ENCODE data around the gene WBP2NL. TPM values are rescaled to one million over a fixed set of nuclear protein-coding genes. Genes with fewer than 3 reads are reported as not detected.

WBP2NL gene
- total RNA-seq, 1 donor from 2014 or later, result 2.0 TPM

DNA sequence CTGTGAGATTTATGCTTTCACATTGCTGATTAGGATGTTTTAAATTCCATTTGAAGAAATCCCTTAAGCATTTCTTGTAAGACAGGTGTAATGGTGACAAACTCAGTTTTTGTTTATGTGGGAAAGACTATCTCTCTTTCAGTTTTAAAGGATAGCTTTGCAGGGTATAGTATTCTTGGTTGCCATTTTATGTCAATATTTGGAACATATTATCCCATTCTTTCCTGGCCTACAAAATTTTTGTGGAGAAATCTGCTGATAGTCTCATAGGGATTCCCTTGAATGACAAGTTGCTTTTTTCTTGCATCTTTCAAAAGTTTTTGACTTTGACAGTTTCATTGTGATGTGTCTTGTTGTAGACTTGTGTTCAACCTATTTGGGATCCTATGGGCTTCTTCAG lies 43.2 kb downstream of the WBP2NL start:
- Histone ChIP-seq H3K4me3 (no peak overlapping the region), H3K27me3 (no peaks in the 10 kb centered on the region), H3K36me3 (no peaks in the 10 kb centered on the region), H3K27ac (no peak overlapping the region), H3K4me1 (no peaks in the 10 kb centered on the region), H3K9me3 (peaks cover 6% of the 10 kb centered on the region)
- intact Hi-C loops (cut with DNase I), result no loop called here
- DNase-seq (ENCODE audit: extremely low spot score in 2 of 2), result no peak
- no peak for TF ChIP-seq POLR2A (IDR thresholded peaks at IDR 0.05)
- TF ChIP-seq, protein P1, sequence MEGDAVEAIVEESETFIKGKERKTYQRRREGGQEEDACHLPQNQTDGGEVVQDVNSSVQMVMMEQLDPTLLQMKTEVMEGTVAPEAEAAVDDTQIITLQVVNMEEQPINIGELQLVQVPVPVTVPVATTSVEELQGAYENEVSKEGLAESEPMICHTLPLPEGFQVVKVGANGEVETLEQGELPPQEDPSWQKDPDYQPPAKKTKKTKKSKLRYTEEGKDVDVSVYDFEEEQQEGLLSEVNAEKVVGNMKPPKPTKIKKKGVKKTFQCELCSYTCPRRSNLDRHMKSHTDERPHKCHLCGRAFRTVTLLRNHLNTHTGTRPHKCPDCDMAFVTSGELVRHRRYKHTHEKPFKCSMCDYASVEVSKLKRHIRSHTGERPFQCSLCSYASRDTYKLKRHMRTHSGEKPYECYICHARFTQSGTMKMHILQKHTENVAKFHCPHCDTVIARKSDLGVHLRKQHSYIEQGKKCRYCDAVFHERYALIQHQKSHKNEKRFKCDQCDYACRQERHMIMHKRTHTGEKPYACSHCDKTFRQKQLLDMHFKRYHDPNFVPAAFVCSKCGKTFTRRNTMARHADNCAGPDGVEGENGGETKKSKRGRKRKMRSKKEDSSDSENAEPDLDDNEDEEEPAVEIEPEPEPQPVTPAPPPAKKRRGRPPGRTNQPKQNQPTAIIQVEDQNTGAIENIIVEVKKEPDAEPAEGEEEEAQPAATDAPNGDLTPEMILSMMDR (IDR thresholded peaks at IDR 0.05), result no peak
- no peak for TF ChIP-seq POLR2AphosphoS5 (IDR thresholded peaks at IDR 0.05; ENCODE audit: insufficient read depth in 1 of 2, low read depth in 1 of 2)

DNA sequence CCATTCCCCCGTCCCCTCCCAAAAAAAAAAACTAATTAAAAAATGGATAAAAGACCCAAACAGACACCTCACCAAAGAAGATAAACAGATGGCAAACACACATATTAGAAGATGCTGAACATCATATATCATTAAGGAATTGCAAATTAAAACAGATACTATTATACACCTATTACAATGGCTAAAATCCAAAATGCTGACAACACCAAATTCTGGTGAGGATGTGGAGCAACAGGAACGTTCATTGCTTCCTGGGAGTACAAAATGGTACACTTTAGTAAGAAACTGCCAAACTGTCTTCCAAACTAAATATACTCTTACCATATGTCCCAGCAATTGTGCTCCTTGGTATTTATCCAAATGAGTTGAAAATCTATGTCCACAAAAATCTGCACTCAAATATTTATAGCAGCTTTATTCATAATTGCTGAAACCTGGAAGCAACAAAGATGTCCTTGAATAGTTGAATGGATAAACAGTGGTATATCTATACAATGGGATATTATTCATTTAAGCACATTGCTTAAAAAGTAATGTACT lies 52.1 kb downstream of the WBP2NL start:
- Histone ChIP-seq H3K27me3 (no peaks in the 10 kb centered on the region), H3K9me3 (no peaks in the 10 kb centered on the region), H3K4me3 (no peak overlapping the region), H3K4me1 (no peaks in the 10 kb centered on the region), H3K36me3 (no peaks in the 10 kb centered on the region), H3K27ac (no peak overlapping the region)
- no peak for DNase-seq (ENCODE audit: extremely low spot score in 2 of 2)
- intact Hi-C loops (cut with DNase I), result no loop called here
- TF ChIP-seq, protein P1 (IDR thresholded peaks at IDR 0.05), result no peak
- TF ChIP-seq POLR2AphosphoS5 (IDR thresholded peaks at IDR 0.05; ENCODE audit: insufficient read depth in 1 of 2, low read depth in 1 of 2) (no peak), POLR2A (IDR thresholded peaks at IDR 0.05) (no peak)

DNA sequence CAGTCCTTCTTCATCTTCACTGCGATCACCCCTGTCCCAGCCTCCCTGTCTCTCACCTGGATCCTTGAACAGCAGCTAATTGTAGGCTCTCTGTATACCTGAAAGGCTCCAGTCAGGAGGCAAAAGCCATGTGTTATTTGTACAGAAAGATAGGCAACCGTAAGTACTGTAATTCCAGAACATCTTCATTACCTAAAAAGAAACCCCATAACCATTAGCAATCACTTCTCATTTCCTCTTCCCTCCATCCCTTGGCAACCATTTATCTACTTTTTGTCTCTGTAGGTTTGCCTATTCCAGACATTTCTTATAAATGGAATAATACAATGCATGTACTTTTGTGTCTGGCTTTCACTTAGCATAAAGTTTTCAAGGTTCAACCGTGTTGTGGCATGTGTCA lies 54.2 kb downstream of the WBP2NL start:
- H3K36me3 ChIP-seq, result no peaks in the 10 kb centered on the region
- no peaks in the 10 kb centered on the region for H3K27me3 ChIP-seq
- no peak for DNase-seq (ENCODE audit: extremely low spot score in 2 of 2)
- TF ChIP-seq POLR2AphosphoS5 (IDR thresholded peaks at IDR 0.05; ENCODE audit: insufficient read depth in 1 of 2, low read depth in 1 of 2) (no peak), POLR2A (IDR thresholded peaks at IDR 0.05) (no peak)
- TF ChIP-seq, protein P1 (IDR thresholded peaks at IDR 0.05), result no peak
- intact Hi-C loops (cut with DNase I), result no loop called here
- H3K27ac ChIP-seq, result no peak overlapping the region
- no peak overlapping the region for H3K4me3 ChIP-seq
- no peaks in the 10 kb centered on the region for H3K9me3 ChIP-seq
- H3K4me1 ChIP-seq, result no peaks in the 10 kb centered on the region

DNA sequence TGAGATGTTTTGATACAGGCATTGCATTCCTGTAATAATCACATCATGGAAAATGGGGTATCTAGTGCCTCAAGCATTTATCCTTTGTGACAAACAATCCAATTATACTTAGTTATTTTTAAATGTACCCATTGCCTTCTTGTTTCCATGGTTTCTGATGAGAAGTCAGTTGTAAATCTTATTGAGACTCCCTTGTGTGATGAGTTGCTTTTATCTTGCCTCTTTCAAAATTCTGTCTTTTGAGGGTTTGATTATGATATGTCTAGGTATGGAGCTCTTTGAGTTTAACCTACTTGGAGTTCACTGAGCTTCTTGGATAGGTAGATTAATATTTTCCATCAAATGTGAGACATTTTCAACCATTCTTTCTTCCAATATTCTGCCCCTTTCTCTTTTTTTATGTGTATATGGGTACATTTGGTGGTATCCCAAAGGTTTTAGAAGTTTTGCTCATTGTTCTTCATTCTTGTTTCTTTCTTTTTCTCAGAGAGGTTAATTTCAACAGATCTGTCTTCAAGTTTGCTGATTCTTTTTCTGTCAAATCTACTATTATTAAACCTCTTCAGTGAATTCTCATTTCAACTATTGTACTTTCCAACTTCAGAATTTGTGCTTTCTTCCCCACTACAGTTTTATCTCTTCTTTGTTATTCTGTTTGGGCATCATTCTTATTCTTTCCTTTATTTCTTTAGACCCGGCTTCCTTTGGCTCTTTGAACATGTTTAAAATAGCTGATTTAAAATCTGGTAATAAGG lies 58.3 kb downstream of the WBP2NL start:
- DNase-seq (ENCODE audit: extremely low spot score in 2 of 2), result no peak
- Histone ChIP-seq H3K9me3 (no peaks in the 10 kb centered on the region), H3K36me3 (peaks cover 0 to 30% of the 10 kb centered on the region in 2 donors), H3K4me3 (no peak overlapping the region), H3K27me3 (no peaks in the 10 kb centered on the region), H3K27ac (no peak overlapping the region), H3K4me1 (no peaks in the 10 kb centered on the region)
- TF ChIP-seq POLR2A (IDR thresholded peaks at IDR 0.05), result no peak
- TF ChIP-seq, protein P1 (IDR thresholded peaks at IDR 0.05), result no peak
- no peak for TF ChIP-seq POLR2AphosphoS5 (IDR thresholded peaks at IDR 0.05; ENCODE audit: insufficient read depth in 1 of 2, low read depth in 1 of 2)
- intact Hi-C loops (cut with DNase I), result no loop called here

DNA sequence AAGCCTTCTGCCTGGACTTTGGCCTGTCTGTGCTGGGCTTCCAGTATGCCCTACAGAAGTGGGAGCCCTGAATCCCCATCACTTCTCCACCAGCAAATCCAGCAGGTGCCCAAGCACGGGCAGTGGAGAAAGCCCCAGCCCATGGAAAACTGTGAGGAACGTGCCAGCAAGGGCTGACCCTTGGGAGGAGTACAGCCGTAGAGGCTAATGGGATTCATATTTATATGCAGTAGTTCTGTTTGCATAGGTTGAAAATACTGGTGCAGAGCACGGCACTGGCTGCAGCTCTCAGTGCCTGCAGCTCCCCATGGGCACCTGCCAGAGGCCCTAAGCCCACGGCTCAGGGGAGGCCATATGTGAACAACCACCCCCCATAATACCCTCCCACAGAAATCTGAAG lies 61.9 kb downstream of the WBP2NL start:
- TF ChIP-seq POLR2A (IDR thresholded peaks at IDR 0.05), result no peak
- TF ChIP-seq, protein P1 (IDR thresholded peaks at IDR 0.05), result no peak
- no peak for TF ChIP-seq POLR2AphosphoS5 (IDR thresholded peaks at IDR 0.05; ENCODE audit: insufficient read depth in 1 of 2, low read depth in 1 of 2)
- no peak for DNase-seq (ENCODE audit: extremely low spot score in 2 of 2)
- intact Hi-C loops (cut with DNase I), result no loop called here

More for the DNA sequence above, 61.9 kb downstream of the WBP2NL start:
- no peaks in the 10 kb centered on the region for H3K4me1 ChIP-seq
- no peaks in the 10 kb centered on the region for H3K27me3 ChIP-seq
- H3K36me3 ChIP-seq, result peaks cover 0 to 57% of the 10 kb centered on the region in 2 donors
- no peak overlapping the region for H3K27ac ChIP-seq
- no peak overlapping the region for H3K4me3 ChIP-seq
- no peaks in the 10 kb centered on the region for H3K9me3 ChIP-seq

All from vagina (tissue), 2 donors.